Ishikawa (cell line): ENCODE results near the gene FAM181A.

Source experiments
- CEBPB ChIP-seq: IDR thresholded peaks from 2 replicates; pipeline ENCODE4 v1.6.1; 2012
- CREB1 ChIP-seq: IDR thresholded peaks from 2 replicates; pipeline ENCODE4 v1.6.1; 2012; ENCODE audit warnings: low read depth
- EP300 ChIP-seq: IDR thresholded peaks from 2 replicates; pipeline ENCODE4 v1.6.1; 2012; ENCODE audit warnings: borderline replicate concordance
- FOXM1 ChIP-seq: IDR thresholded peaks from 2 replicates; pipeline ENCODE4 v1.6.1; 2012; ENCODE audit warnings: low read depth, borderline replicate concordance
- MAX ChIP-seq: IDR thresholded peaks from 2 replicates; pipeline ENCODE4 v1.6.1; 2012
- RAD21 ChIP-seq: IDR thresholded peaks from 2 replicates; pipeline ENCODE4 v1.6.1; 2012; ENCODE audit warnings: low read depth
- TAF1 ChIP-seq: IDR thresholded peaks from 2 replicates; pipeline ENCODE4 v1.6.1; 2012; ENCODE audit warnings: low read depth, mild to moderate bottlenecking
- TCF12 ChIP-seq: IDR thresholded peaks from 2 replicates; pipeline ENCODE4 v1.6.1; 2012; ENCODE audit warnings: low read depth
- TEAD4 ChIP-seq: IDR thresholded peaks from 2 replicates; pipeline ENCODE4 v1.6.1; 2012
- USF1 ChIP-seq: IDR thresholded peaks from 2 replicates; pipeline ENCODE4 v1.6.1; 2012
- YY1 ChIP-seq: IDR thresholded peaks from 2 replicates; pipeline ENCODE4 v1.6.1; 2012; ENCODE audit warnings: low read depth
- ZBTB7A ChIP-seq: IDR thresholded peaks from 2 replicates; pipeline ENCODE4 v1.6.1; 2012; ENCODE audit warnings: low read depth
- TF ChIP-seq, protein P1 (sequence below): IDR thresholded peaks from 2 replicates; pipeline ENCODE4 v1.6.1; 2012; ENCODE audit warnings: low read depth, mild to moderate bottlenecking

DNA sequence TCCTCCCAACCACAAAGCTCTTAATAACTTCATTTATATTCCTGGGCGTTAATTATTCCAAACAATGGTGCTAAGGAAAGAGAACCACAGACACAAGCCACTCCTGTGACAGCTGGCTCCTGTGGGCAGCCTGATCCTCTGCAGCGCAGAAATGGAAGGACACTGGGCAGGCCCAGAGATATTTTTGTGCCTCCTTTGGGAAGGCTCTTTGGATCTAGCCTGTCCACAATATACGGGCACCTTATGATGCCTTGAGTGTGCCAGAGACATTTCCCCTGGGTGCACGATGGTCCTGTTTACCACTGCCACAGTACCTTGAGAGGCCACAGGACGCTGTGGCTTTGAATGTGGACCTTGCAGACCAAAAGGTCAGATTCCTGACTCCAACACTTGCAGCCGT is 47.2 kb downstream of the FAM181A start:
- TF ChIP-seq RAD21 (no peak), ZBTB7A (no peak), TAF1 (no peak), YY1 (no peak), EP300 (no peak), CEBPB (no peak), MAX (no peak), FOXM1 (no peak), TEAD4 (no peak), CREB1 (no peak), TCF12 (no peak), USF1 (no peak)
- TF ChIP-seq, protein P1, sequence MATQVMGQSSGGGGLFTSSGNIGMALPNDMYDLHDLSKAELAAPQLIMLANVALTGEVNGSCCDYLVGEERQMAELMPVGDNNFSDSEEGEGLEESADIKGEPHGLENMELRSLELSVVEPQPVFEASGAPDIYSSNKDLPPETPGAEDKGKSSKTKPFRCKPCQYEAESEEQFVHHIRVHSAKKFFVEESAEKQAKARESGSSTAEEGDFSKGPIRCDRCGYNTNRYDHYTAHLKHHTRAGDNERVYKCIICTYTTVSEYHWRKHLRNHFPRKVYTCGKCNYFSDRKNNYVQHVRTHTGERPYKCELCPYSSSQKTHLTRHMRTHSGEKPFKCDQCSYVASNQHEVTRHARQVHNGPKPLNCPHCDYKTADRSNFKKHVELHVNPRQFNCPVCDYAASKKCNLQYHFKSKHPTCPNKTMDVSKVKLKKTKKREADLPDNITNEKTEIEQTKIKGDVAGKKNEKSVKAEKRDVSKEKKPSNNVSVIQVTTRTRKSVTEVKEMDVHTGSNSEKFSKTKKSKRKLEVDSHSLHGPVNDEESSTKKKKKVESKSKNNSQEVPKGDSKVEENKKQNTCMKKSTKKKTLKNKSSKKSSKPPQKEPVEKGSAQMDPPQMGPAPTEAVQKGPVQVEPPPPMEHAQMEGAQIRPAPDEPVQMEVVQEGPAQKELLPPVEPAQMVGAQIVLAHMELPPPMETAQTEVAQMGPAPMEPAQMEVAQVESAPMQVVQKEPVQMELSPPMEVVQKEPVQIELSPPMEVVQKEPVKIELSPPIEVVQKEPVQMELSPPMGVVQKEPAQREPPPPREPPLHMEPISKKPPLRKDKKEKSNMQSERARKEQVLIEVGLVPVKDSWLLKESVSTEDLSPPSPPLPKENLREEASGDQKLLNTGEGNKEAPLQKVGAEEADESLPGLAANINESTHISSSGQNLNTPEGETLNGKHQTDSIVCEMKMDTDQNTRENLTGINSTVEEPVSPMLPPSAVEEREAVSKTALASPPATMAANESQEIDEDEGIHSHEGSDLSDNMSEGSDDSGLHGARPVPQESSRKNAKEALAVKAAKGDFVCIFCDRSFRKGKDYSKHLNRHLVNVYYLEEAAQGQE, result no peak
